NT2/D1 (cell line): ENCODE data around the gene RNF13.

Experiments used
- SUZ12 ChIP-seq: IDR thresholded peaks from 2 replicates; pipeline ENCODE4 v1.6.1; 2011; ENCODE audit not compliant: insufficient read length, insufficient read depth; ENCODE audit errors: extremely low read depth
- YY1 ChIP-seq: IDR thresholded peaks from 2 replicates; pipeline ENCODE4 v1.6.1; 2011; ENCODE audit not compliant: insufficient read length, insufficient read depth
- ZNF274 ChIP-seq: IDR thresholded peaks from 2 replicates; pipeline ENCODE4 v1.6.1; 2011; ENCODE audit warnings: mild to moderate bottlenecking, low read depth, low read length

DNA sequence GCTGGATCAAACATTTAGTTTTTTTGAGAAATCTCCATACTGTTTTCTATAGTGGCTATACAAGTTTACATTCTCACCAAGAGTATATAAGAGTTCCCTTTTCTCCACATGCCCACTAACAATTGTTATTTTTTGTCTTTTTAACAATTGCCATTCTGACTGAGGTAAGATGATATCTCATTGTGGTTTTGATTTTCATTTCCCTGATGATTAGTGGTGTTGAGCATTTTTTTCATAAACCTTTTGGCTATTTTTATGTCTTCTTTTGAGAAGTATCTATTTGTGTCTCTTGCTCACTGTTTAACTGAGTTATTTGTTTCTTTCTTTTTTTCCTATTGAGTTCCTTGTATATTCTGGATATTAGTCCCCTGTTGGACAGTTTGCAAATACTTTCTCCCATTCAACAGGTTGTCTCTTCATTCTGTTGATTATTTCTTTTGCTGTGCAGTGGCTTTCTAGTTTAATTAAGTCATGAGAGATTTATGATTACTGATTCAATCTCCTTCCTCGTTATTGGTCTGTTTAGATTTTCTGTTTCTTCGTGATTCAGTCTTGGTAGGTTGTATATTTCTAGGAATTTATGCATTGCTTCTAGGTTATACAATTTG lies 6.7 kb upstream of the RNF13 start:
- TF ChIP-seq YY1: no peak
- no peak for TF ChIP-seq ZNF274
- no peak for TF ChIP-seq SUZ12
